Retinal pigment epithelial cell (primary cell): Measurements from ENCODE around the gene ABCA13.

Source experiments
- DNase-seq: peaks from one replicate; pipeline ENCODE4 v3.0.0-alpha.2; 2010; ENCODE audit warnings: low read depth
- H3K4me3 ChIP-seq: 2 replicates; pipeline ENCODE4 v1.5.1; 2011; ENCODE audit warnings: mild to moderate bottlenecking, low read length, control low read depth, moderate library complexity
- CTCF ChIP-seq: conservative IDR thresholded peaks from 2 replicates; pipeline ENCODE4 v1.5.1; 2011; ENCODE audit warnings: low read depth, low read length, control low read depth, inconsistent platforms

The ABCA13 gene

GRCh38 chr7:48237354-48237753 is 66.1 kb downstream of the ABCA13 start:
- H3K4me3 ChIP-seq, result no peak overlapping the region
- DNase-seq, result no peak
- no peak for TF ChIP-seq CTCF

- no peak for TF ChIP-seq CTCF
- DNase-seq, result no peak
- H3K4me3 ChIP-seq, result no peak overlapping the region
Observed at GRCh38 chr7:48242846-48243245, 71.6 kb downstream of the ABCA13 start.

GRCh38 chr7:48244864-48245271 is 73.6 kb downstream of the ABCA13 start:
- no peak for TF ChIP-seq CTCF
- H3K4me3 ChIP-seq, result no peak overlapping the region
- DNase-seq, result no peak

GRCh38 chr7:48245751-48246472 is 74.7 kb downstream of the ABCA13 start:
- no peak for DNase-seq
- H3K4me3 ChIP-seq, result no peak overlapping the region
- no peak for TF ChIP-seq CTCF

GRCh38 chr7:48249166-48249565 is 77.9 kb downstream of the ABCA13 start:
- TF ChIP-seq CTCF, result no peak
- no peak for DNase-seq
- H3K4me3 ChIP-seq, result no peak overlapping the region

- DNase-seq, result no peak
- no peak for TF ChIP-seq CTCF
- H3K4me3 ChIP-seq, result no peak overlapping the region
Observed at GRCh38 chr7:48250441-48250951, 79.2 kb downstream of the ABCA13 start.

GRCh38 chr7:48251766-48252165 is 80.5 kb downstream of the ABCA13 start:
- DNase-seq, result no peak
- TF ChIP-seq CTCF, result no peak
- H3K4me3 ChIP-seq, result no peak overlapping the region
